ENCODE data around the gene CSKMT. TPM values are rescaled to one million over a fixed set of nuclear protein-coding genes. Genes with fewer than 3 reads are reported as not detected.
"Not testable (repeated sequence)": the region's sequence is repeated elsewhere in the genome, so short reads cannot be mapped to it uniquely, and the experiment has no call there.

The CSKMT gene
- total RNA-seq, 1 donor: 11.2 TPM

GRCh38 chr11:62694455-62695167 lies 29.5 kb downstream of the CSKMT start:
- H3K27ac ChIP-seq (ENCODE audit: low read depth, low read length): peak overlapping the region; percentile 7
- peak; percentile 95 for DNase-seq (ENCODE audit: insufficient read length, low spot score, missing footprints)

GRCh38 chr11:62702246-62702645 lies 37.1 kb downstream of the CSKMT start:
- H3K9me3 ChIP-seq (ENCODE audit: low read depth, low read length): no peaks in the 10 kb centered on the region
- peaks cover 13% of the 10 kb centered on the region for H3K4me1 ChIP-seq (ENCODE audit: insufficient read depth, low read length)
- peaks cover 10% of the 10 kb centered on the region for H3K79me2 ChIP-seq (ENCODE audit: insufficient read depth, low read length)
- no peaks in the 10 kb centered on the region for H4K20me1 ChIP-seq (ENCODE audit: insufficient read depth, low read length)
- H3K27ac ChIP-seq (ENCODE audit: low read depth, low read length): no peak overlapping the region
- no peak for DNase-seq (ENCODE audit: insufficient read length, low spot score, missing footprints)
- no peak overlapping the region for H2AFZ ChIP-seq (ENCODE audit: low read length)
- no peaks in the 10 kb centered on the region for H3K27me3 ChIP-seq (ENCODE audit: insufficient read depth, low read length)
- H3K4me3 ChIP-seq (ENCODE audit: insufficient read depth, low read length): no peak overlapping the region
- peaks cover 13% of the 10 kb centered on the region for H3K36me3 ChIP-seq (ENCODE audit: insufficient read depth, low read length)
- H3K4me2 ChIP-seq (ENCODE audit: insufficient read depth, low read length): no peak overlapping the region
- TF ChIP-seq CTCF (IDR thresholded peaks at IDR 0.05; ENCODE audit: extremely low read depth, low read depth, low read length): no peak

More at GRCh38 chr11:62694455-62695167, 29.5 kb downstream of the CSKMT start:
- TF ChIP-seq CTCF (IDR thresholded peaks at IDR 0.05; ENCODE audit: extremely low read depth, low read depth, low read length): peak; percentile 92
- Histone ChIP-seq H3K79me2 (ENCODE audit: insufficient read depth, low read length) (no peaks in the 10 kb centered on the region), H3K36me3 (ENCODE audit: insufficient read depth, low read length) (peaks cover 33% of the 10 kb centered on the region), H2AFZ (ENCODE audit: low read length) (no peak overlapping the region), H3K4me1 (ENCODE audit: insufficient read depth, low read length) (peaks cover 14% of the 10 kb centered on the region), H3K4me2 (ENCODE audit: insufficient read depth, low read length) (no peak overlapping the region), H3K9me3 (ENCODE audit: low read depth, low read length) (no peaks in the 10 kb centered on the region), H4K20me1 (ENCODE audit: insufficient read depth, low read length) (no peaks in the 10 kb centered on the region), H3K4me3 (ENCODE audit: insufficient read depth, low read length) (no peak overlapping the region), H3K27me3 (ENCODE audit: insufficient read depth, low read length) (no peaks in the 10 kb centered on the region)

GRCh38 chr11:62703921-62704320 lies 38.8 kb downstream of the CSKMT start:
- not testable (repeated sequence) for H2AFZ ChIP-seq (ENCODE audit: low read length); H3K27me3 ChIP-seq (ENCODE audit: insufficient read depth, low read length); H4K20me1 ChIP-seq (ENCODE audit: insufficient read depth, low read length); DNase-seq (ENCODE audit: insufficient read length, low spot score, missing footprints); H3K79me2 ChIP-seq (ENCODE audit: insufficient read depth, low read length); H3K9me3 ChIP-seq (ENCODE audit: low read depth, low read length); H3K4me2 ChIP-seq (ENCODE audit: insufficient read depth, low read length); H3K4me3 ChIP-seq (ENCODE audit: insufficient read depth, low read length); H3K27ac ChIP-seq (ENCODE audit: low read depth, low read length)
- H3K36me3 ChIP-seq (ENCODE audit: insufficient read depth, low read length): peaks cover 13% of the 10 kb centered on the region
- peaks cover 17% of the 10 kb centered on the region for H3K4me1 ChIP-seq (ENCODE audit: insufficient read depth, low read length)

- peak; percentile 36 for DNase-seq (ENCODE audit: insufficient read length, low spot score, missing footprints)
Observed at GRCh38 chr11:62705413-62705812, 40.3 kb downstream of the CSKMT start.

More at GRCh38 chr11:62705413-62705812, 40.3 kb downstream of the CSKMT start:
- peaks cover 29% of the 10 kb centered on the region for H3K4me1 ChIP-seq (ENCODE audit: insufficient read depth, low read length)
- no peaks in the 10 kb centered on the region for H3K27me3 ChIP-seq (ENCODE audit: insufficient read depth, low read length)
- H3K36me3 ChIP-seq (ENCODE audit: insufficient read depth, low read length): peaks cover 17% of the 10 kb centered on the region
- no peaks in the 10 kb centered on the region for H3K9me3 ChIP-seq (ENCODE audit: low read depth, low read length)
- no peaks in the 10 kb centered on the region for H4K20me1 ChIP-seq (ENCODE audit: insufficient read depth, low read length)
- no peak for TF ChIP-seq CTCF (IDR thresholded peaks at IDR 0.05; ENCODE audit: extremely low read depth, low read depth, low read length)
- peaks cover 10% of the 10 kb centered on the region for H3K79me2 ChIP-seq (ENCODE audit: insufficient read depth, low read length)
- H3K27ac ChIP-seq (ENCODE audit: low read depth, low read length): peak overlapping the region; percentile 89
- peak overlapping the region; percentile 98 for H3K4me2 ChIP-seq (ENCODE audit: insufficient read depth, low read length)
- H3K4me3 ChIP-seq (ENCODE audit: insufficient read depth, low read length): peak overlapping the region; percentile 75
- H2AFZ ChIP-seq (ENCODE audit: low read length): peak overlapping the region; percentile 81

Data from osteoblast (primary cell).